Astrocyte of the spinal cord (primary cell): ENCODE results near the gene FAM240B.
A peak's percentile ranks its signal among the peaks of the same experiment; 100 is the strongest.

ENCODE experiments used
- DNase-seq: peaks from one replicate; pipeline ENCODE4 v3.0.0; 2011; ENCODE audit warnings: low read depth, low spot score
- H3K4me3 ChIP-seq: 2 replicates; pipeline ENCODE4 v1.5.1; 2011; ENCODE audit warnings: low read depth, mild to moderate bottlenecking, low read length, moderate library complexity
- CTCF ChIP-seq: IDR thresholded peaks from 2 replicates; pipeline ENCODE4 v1.5.1; 2012; ENCODE audit warnings: low read depth, mild to moderate bottlenecking, low read length, inconsistent platforms
- in situ Hi-C: cut with HindIII; loops from 2 replicates; pipeline ENCODE4 v1.10.0; 2017; ENCODE audit warnings: low sequenced_read_pairs

The FAM240B gene

GRCh38 chr9:38732885-38733284 lies 13.0 kb upstream of the FAM240B start:
- in situ Hi-C loops, result no loop called here
- no peak for TF ChIP-seq CTCF
- no peak overlapping the region for H3K4me3 ChIP-seq
- DNase-seq, result no peak

DNA sequence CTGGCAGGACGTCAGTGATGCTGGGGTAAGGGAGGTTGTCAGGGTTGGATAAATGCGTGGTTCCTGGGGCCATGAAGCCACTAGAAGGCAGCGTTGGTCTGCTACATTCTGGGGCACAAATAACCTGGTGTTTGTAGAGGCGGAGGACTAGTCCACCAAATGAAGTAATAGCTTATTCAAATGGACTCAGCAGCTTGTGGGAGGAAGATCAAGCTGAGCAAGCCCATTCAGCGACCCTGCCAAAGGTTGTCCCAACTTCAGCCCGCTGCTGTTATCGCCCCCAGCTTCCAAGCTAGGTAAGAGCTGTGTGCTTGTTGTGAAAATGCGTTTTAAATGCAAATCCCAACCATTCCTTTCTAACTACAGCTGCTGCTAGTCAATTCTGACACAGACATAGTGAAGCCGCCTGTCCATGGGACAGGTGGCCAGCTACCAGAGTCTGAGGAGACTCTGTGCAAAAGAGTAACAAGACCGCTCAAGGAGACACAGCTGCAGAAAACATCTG lies 7.6 kb upstream of the FAM240B start:
- peak; percentile 65 for DNase-seq
- TF ChIP-seq CTCF, result peak; percentile 75
- in situ Hi-C loops, result no loop called here

DNA sequence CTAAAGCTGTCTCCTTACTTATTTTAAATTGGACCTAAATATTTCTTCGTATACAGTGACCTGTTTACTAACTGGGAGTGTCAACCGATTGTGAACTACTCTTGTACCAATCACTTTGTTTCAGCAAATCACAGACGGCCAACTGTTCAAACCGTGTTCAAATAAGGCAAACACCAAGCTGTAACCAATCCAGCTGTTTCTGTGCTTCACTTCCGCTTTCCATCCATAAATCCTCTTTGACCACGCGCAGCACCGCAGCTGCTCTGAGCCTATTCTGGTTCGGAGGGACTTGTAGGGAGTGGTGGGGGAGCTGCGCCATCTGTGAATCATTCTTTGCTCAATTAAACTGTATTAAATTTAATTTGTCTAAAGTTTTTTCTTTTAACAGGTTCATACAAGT lies 4.8 kb upstream of the FAM240B start:
- in situ Hi-C loops, result no loop called here
- TF ChIP-seq CTCF, result no peak
- DNase-seq, result no peak

More for the DNA sequence above, 7.6 kb upstream of the FAM240B start:
- H3K4me3 ChIP-seq, result no peak overlapping the region

GRCh38 chr9:38718148-38718547 lies 1.8 kb downstream of the FAM240B start:
- DNase-seq, result no peak
- no peak for TF ChIP-seq CTCF
- no peak overlapping the region for H3K4me3 ChIP-seq
- in situ Hi-C loops, result no loop called here

More for the DNA sequence above, 4.8 kb upstream of the FAM240B start:
- no peak overlapping the region for H3K4me3 ChIP-seq

GRCh38 chr9:38715684-38716083 lies 4.2 kb downstream of the FAM240B start:
- in situ Hi-C loops, result no loop called here
- no peak for TF ChIP-seq CTCF
- no peak overlapping the region for H3K4me3 ChIP-seq
- DNase-seq, result no peak

GRCh38 chr9:38713426-38713825 lies 6.5 kb downstream of the FAM240B start:
- no peak for TF ChIP-seq CTCF
- H3K4me3 ChIP-seq, result no peak overlapping the region
- peak; percentile 67 for DNase-seq
- in situ Hi-C loops, result no loop called here

GRCh38 chr9:38708759-38709158 lies 11.2 kb downstream of the FAM240B start:
- H3K4me3 ChIP-seq, result no peak overlapping the region
- DNase-seq, result peak; percentile 38
- no peak for TF ChIP-seq CTCF
- in situ Hi-C loops, result no loop called here
